Measurements from ENCODE around the gene BACH2. TPM values are rescaled to one million over a fixed set of nuclear protein-coding genes. Genes with fewer than 3 reads are reported as not detected.

Gene BACH2
- total RNA-seq = 0.12 and 0.55 TPM in 2 replicates

GRCh38 chr6:90296341-90297114 lies at the start of gene BACH2:
TSS of gene BACH2 (minus strand) at chr6:90296843. CDS start at chr6:90008844, 287,999 bp downstream.

DNA sequence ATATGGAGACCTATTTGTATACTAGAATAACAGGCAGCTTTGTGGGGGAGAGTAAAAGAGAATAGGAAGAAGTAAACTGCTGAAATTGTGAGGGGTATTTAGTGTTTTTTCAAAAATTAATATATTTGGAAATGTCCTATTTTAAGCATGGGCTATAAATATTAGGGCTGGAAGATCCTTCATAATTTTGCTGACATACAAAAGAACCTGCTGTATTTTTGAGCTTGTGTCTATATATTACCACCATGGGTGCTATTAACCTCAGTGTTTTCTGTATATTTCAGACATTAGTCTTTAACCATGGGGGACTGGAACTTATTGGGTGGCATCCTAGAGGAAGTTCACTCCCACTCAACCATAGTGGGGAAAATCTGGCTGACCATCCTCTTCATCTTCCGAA lies 402.5 kb downstream of the BACH2 start, which contains the start of gene GJA10:
Gene GJA10 (plus strand): TSS at position 301 of the 400 bp plus-strand sequence. CDS start 0 bp downstream, at position 301.

All from uterine smooth muscle cell (primary cell).